ENCODE data around the gene TARDBP. TPM values are rescaled to one million over a fixed set of nuclear protein-coding genes. Genes with fewer than 3 reads are reported as not detected.
A peak's percentile ranks its signal among the peaks of the same experiment; 100 is the strongest.

The TARDBP gene
- total and polyA plus RNA-seq, 2 experiments from 2014 or later, result 204 to 313 TPM

DNA sequence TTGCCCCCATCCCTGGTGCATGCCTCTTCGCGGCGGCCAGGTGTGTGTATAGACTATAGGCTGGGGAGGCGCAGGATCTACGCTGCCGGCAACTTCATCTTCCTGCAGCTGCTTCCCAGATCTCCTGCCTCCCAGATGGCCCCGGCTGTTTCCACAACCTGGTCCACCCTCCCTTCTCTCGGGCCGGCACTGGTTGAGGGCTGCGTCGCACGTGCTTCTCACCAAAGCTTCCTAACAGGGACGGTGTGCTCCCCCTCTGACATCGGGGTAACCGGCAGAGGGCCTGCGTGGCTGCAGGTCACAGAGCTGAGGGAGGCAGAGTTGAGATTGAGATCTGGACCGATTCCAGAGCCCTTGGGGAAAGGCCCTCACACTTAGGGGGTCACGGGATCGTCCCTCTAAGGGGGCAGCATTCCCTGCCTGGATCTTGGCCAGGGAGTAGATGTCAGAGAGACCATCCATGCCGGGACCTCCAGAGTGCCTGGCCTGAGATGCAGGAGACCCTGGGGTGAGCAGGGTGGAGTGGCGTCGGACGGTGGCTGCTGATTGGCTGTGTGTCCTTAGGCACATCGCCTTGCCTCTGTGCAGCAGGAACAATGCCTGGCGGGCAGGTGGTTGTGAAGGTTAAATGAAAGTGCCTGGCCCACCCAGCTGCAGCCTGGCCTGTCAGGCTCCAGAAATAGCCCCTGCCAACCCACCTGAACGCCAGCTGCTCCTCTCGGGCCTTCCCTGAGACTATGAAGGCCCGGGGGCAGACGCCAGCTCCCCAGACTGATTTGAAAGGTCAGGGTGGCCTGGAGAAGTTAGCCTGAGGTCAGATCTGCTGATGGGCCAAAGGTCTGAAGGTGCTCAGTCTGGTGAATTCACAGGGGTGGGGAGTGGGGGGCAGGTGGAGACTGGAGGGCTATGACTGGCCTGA lies 40.6 kb downstream of the TARDBP start (continued):
- TF ChIP-seq, protein P1, sequence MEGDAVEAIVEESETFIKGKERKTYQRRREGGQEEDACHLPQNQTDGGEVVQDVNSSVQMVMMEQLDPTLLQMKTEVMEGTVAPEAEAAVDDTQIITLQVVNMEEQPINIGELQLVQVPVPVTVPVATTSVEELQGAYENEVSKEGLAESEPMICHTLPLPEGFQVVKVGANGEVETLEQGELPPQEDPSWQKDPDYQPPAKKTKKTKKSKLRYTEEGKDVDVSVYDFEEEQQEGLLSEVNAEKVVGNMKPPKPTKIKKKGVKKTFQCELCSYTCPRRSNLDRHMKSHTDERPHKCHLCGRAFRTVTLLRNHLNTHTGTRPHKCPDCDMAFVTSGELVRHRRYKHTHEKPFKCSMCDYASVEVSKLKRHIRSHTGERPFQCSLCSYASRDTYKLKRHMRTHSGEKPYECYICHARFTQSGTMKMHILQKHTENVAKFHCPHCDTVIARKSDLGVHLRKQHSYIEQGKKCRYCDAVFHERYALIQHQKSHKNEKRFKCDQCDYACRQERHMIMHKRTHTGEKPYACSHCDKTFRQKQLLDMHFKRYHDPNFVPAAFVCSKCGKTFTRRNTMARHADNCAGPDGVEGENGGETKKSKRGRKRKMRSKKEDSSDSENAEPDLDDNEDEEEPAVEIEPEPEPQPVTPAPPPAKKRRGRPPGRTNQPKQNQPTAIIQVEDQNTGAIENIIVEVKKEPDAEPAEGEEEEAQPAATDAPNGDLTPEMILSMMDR (conservative IDR thresholded peaks at IDR 0.05; ENCODE audit: low read depth in 2 of 2), result peak; percentile 16 to 40; a peak in 3 of 4 replicates
- TF ChIP-seq ZNF114 (CRISPR knock-in tag; IDR thresholded peaks at IDR 0.05), result no peak
- no peak for TF ChIP-seq ZNF331 (CRISPR knock-in tag; IDR thresholded peaks at IDR 0.05; ENCODE audit: low read depth)
- TF ChIP-seq, protein P2, sequence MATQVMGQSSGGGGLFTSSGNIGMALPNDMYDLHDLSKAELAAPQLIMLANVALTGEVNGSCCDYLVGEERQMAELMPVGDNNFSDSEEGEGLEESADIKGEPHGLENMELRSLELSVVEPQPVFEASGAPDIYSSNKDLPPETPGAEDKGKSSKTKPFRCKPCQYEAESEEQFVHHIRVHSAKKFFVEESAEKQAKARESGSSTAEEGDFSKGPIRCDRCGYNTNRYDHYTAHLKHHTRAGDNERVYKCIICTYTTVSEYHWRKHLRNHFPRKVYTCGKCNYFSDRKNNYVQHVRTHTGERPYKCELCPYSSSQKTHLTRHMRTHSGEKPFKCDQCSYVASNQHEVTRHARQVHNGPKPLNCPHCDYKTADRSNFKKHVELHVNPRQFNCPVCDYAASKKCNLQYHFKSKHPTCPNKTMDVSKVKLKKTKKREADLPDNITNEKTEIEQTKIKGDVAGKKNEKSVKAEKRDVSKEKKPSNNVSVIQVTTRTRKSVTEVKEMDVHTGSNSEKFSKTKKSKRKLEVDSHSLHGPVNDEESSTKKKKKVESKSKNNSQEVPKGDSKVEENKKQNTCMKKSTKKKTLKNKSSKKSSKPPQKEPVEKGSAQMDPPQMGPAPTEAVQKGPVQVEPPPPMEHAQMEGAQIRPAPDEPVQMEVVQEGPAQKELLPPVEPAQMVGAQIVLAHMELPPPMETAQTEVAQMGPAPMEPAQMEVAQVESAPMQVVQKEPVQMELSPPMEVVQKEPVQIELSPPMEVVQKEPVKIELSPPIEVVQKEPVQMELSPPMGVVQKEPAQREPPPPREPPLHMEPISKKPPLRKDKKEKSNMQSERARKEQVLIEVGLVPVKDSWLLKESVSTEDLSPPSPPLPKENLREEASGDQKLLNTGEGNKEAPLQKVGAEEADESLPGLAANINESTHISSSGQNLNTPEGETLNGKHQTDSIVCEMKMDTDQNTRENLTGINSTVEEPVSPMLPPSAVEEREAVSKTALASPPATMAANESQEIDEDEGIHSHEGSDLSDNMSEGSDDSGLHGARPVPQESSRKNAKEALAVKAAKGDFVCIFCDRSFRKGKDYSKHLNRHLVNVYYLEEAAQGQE (IDR thresholded peaks at IDR 0.05; ENCODE audit: unreplicated experiment), result peak; percentile 34
- TF ChIP-seq JUNB (IDR thresholded peaks at IDR 0.05; ENCODE audit: unreplicated experiment), result no peak
- TF ChIP-seq POLR2AphosphoS5 (IDR thresholded peaks at IDR 0.05; ENCODE audit: low read depth), result no peak; the same call in 1 of the 2 replicates
- TF ChIP-seq EZH2phosphoT487 (IDR thresholded peaks at IDR 0.05; ENCODE audit: unreplicated experiment), result no peak

GRCh38 chr1:11053758-11054137 lies 41.3 kb downstream of the TARDBP start:
- peaks cover 22% of the 10 kb centered on the region for H3K27me3 Mint-ChIP-seq (ENCODE audit: insufficient read depth, low read depth, poor library complexity)
- Histone ChIP-seq H3F3A (replicated peaks; ENCODE audit: low read depth) (peaks cover 26% of the 10 kb centered on the region), H3K36me3 (ENCODE audit: insufficient read depth) (peaks cover 4% of the 10 kb centered on the region; the same call in 1 of the 2 replicates), H2AFZ (no peak overlapping the region), H3K4me1 (ENCODE audit: insufficient read depth) (peaks cover 10% of the 10 kb centered on the region), H3K9me2 (ENCODE audit: insufficient read depth) (no peaks in the 10 kb centered on the region), H3K4me3 (no peak overlapping the region), H3K27me3 (ENCODE audit: insufficient read depth) (no peaks in the 10 kb centered on the region), H3K4me2 (peak overlapping the region; percentile 67; the same call in 1 of the 2 replicates), H3K27ac (ENCODE audit: low read depth) (0 out of 2 replicates have a peak overlapping the region, but pooled peaks have one; percentile 76), H3K79me2 (replicated peaks; ENCODE audit: insufficient read depth) (peaks cover 12% of the 10 kb centered on the region), H4K20me1 (replicated peaks; ENCODE audit: insufficient read depth) (peaks cover 3% of the 10 kb centered on the region)
- DNase-seq (ENCODE audit: low spot score), result peak; percentile 83
- peaks cover 27% of the 10 kb centered on the region for H3K4me1 Mint-ChIP-seq
- no peaks in the 10 kb centered on the region; the same call in 2 of the 3 replicates for H3K9me3 Mint-ChIP-seq
- H3K4me3 Mint-ChIP-seq, result no peak overlapping the region
- peaks cover 40% of the 10 kb centered on the region for H3K36me3 Mint-ChIP-seq (ENCODE audit: low read depth)
- no peak overlapping the region for H3K27ac Mint-ChIP-seq
- peak; percentile 75 for ATAC-seq
- TF ChIP-seq NANOG (IDR thresholded peaks at IDR 0.05; ENCODE audit: borderline replicate concordance), result no peak
- TF ChIP-seq, protein P2 (IDR thresholded peaks at IDR 0.05; ENCODE audit: unreplicated experiment), result peak; percentile 90
- TF ChIP-seq EZH2phosphoT487 (IDR thresholded peaks at IDR 0.05; ENCODE audit: unreplicated experiment), result no peak
- TF ChIP-seq ZNF331 (CRISPR knock-in tag; IDR thresholded peaks at IDR 0.05; ENCODE audit: low read depth), result no peak
- TF ChIP-seq POLR2AphosphoS5 (IDR thresholded peaks at IDR 0.05; ENCODE audit: low read depth), result peak; percentile 33; the same call in 1 of the 2 replicates
- TF ChIP-seq, protein P1 (conservative IDR thresholded peaks at IDR 0.05; ENCODE audit: low read depth in 2 of 2), result no peak
- TF ChIP-seq, protein P3, sequence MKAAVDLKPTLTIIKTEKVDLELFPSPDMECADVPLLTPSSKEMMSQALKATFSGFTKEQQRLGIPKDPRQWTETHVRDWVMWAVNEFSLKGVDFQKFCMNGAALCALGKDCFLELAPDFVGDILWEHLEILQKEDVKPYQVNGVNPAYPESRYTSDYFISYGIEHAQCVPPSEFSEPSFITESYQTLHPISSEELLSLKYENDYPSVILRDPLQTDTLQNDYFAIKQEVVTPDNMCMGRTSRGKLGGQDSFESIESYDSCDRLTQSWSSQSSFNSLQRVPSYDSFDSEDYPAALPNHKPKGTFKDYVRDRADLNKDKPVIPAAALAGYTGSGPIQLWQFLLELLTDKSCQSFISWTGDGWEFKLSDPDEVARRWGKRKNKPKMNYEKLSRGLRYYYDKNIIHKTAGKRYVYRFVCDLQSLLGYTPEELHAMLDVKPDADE (IDR thresholded peaks at IDR 0.05), result no peak
